GM23338 (cell line): ENCODE data around the gene ABO. TPM values are rescaled to one million over a fixed set of nuclear protein-coding genes. Genes with fewer than 3 reads are reported as not detected.

Experiments used
- ATAC-seq: fragments of 200-7000 bp; cut with Tn5 transposase; 3 replicates; pipeline ENCODE4 v1.9.1; 2020
- DNase-seq: peaks from one replicate; pipeline ENCODE4 v3.0.0-alpha.2; 2015; ENCODE audit warnings: low spot score
- H2AFZ ChIP-seq: fragments of 200-600 bp; sonication (generic); 2 replicates; pipeline ENCODE4 v1.8.0; 2016; ENCODE audit warnings: antibody characterized with exemption, mild to moderate bottlenecking, moderate library complexity
- H3F3A ChIP-seq: fragments of 200-600 bp; sonication (generic); replicated peaks from 2 replicates; pipeline ENCODE4 v1.8.0; 2017; ENCODE audit warnings: antibody characterized with exemption, mixed run types, low read depth
- H3K27ac ChIP-seq: fragments of 200-600 bp; sonication (generic); 2 replicates; pipeline ENCODE4 v1.6.1; 2016; ENCODE audit warnings: low read depth
- H3K27me3 ChIP-seq: fragments of 200-600 bp; sonication (generic); 2 replicates; pipeline ENCODE4 v1.8.0; 2016; ENCODE audit warnings: mild to moderate bottlenecking, mixed run types, moderate library complexity; ENCODE audit not compliant: insufficient read depth
- H3K36me3 ChIP-seq: fragments of 200-600 bp; sonication (generic); 2 replicates; pipeline ENCODE4 v1.8.0; 2016; ENCODE audit warnings: mild to moderate bottlenecking; ENCODE audit not compliant: insufficient read depth
- H3K4me1 ChIP-seq: fragments of 200-600 bp; sonication (generic); 2 replicates; pipeline ENCODE4 v1.8.0; 2016; ENCODE audit warnings: mild to moderate bottlenecking, moderate library complexity; ENCODE audit not compliant: insufficient read depth
- H3K4me2 ChIP-seq: fragments of 200-600 bp; sonication (generic); 2 replicates; pipeline ENCODE4 v1.7.1; 2017; ENCODE audit warnings: mixed run types
- H3K4me3 ChIP-seq: fragments of 200-600 bp; sonication (generic); 2 replicates; pipeline ENCODE4 v1.6.1; 2016; ENCODE audit warnings: mixed run types
- H3K79me2 ChIP-seq: fragments of 200-600 bp; sonication (generic); replicated peaks from 2 replicates; pipeline ENCODE4 v1.8.0; 2017; ENCODE audit warnings: mild to moderate bottlenecking; ENCODE audit not compliant: insufficient read depth
- H3K9me2 ChIP-seq: fragments of 200-600 bp; sonication (generic); 2 replicates; pipeline ENCODE4 v1.8.0; 2017; ENCODE audit not compliant: insufficient read depth
- H4K20me1 ChIP-seq: fragments of 200-600 bp; sonication (generic); replicated peaks from 2 replicates; pipeline ENCODE4 v1.8.0; 2017; ENCODE audit warnings: mild to moderate bottlenecking; ENCODE audit not compliant: insufficient read depth
- H3K27ac Mint-ChIP-seq: 2 replicates; pipeline ENCODE4 v1.8.0; 2020; ENCODE audit warnings: inconsistent platforms, mild to moderate bottlenecking, moderate library complexity, mixed read lengths
- H3K27me3 Mint-ChIP-seq: 3 replicates; pipeline ENCODE4 v1.8.0; 2022; ENCODE audit warnings: low read depth, mild to moderate bottlenecking, moderate library complexity, mixed read lengths, inconsistent platforms; ENCODE audit not compliant: insufficient read depth, poor library complexity
- H3K36me3 Mint-ChIP-seq: 3 replicates; pipeline ENCODE4 v1.8.0; 2021; ENCODE audit warnings: low read depth, mild to moderate bottlenecking, inconsistent platforms, moderate library complexity, mixed read lengths
- H3K4me1 Mint-ChIP-seq: 3 replicates; pipeline ENCODE4 v1.8.0; 2020; ENCODE audit warnings: mild to moderate bottlenecking, inconsistent platforms, mixed read lengths
- H3K4me3 Mint-ChIP-seq: 3 replicates; pipeline ENCODE4 v1.8.0; 2021; ENCODE audit warnings: moderate library complexity, mild to moderate bottlenecking, inconsistent platforms, mixed read lengths
- H3K9me3 Mint-ChIP-seq: 3 replicates; pipeline ENCODE4 v1.8.0; 2020; ENCODE audit warnings: moderate library complexity, mild to moderate bottlenecking, inconsistent platforms, mixed read lengths
- CREB1 ChIP-seq: fragments of 250-450 bp; sonication (Bioruptor Pico); IDR thresholded peaks from 2 replicates; pipeline ENCODE4 v1.5.0; 2020; ENCODE audit warnings: low read depth, mild to moderate bottlenecking, moderate library complexity
- ETS1 ChIP-seq: IDR thresholded peaks from 2 replicates; pipeline ENCODE4 v1.6.1; 2016; ENCODE audit warnings: antibody characterized with exemption
- EZH2 ChIP-seq: fragments of 200-600 bp; sonication (generic); IDR thresholded peaks from one replicate; pipeline ENCODE4 v1.8.0; 2017; ENCODE audit warnings: antibody characterized with exemption, mild to moderate bottlenecking, low read depth; ENCODE audit not compliant: unreplicated experiment
- EZH2phosphoT487 ChIP-seq: fragments of 200-600 bp; sonication (generic); IDR thresholded peaks from one replicate; pipeline ENCODE4 v1.8.1; 2018; ENCODE audit warnings: antibody characterized with exemption; ENCODE audit not compliant: unreplicated experiment
- JUNB ChIP-seq: IDR thresholded peaks from one replicate; pipeline ENCODE4 v1.6.1; 2016; ENCODE audit warnings: antibody characterized with exemption; ENCODE audit not compliant: unreplicated experiment
- NANOG ChIP-seq: IDR thresholded peaks from 2 replicates; pipeline ENCODE4 v1.6.1; 2016; ENCODE audit warnings: antibody characterized with exemption, borderline replicate concordance
- ZNF331 ChIP-seq: fragments of 250-450 bp; sonication (Bioruptor Pico); IDR thresholded peaks from 2 replicates; pipeline ENCODE4 v1.5.0; 2020; ENCODE audit warnings: low read depth, mild to moderate bottlenecking, moderate library complexity
- polyA plus RNA-seq: library from polyadenylated mRNA; unstranded; fragments of >200 nt; fragmentation: Nextera tagmentation; extraction: Ambion mirVana; gene quantifications from 2 replicates; pipeline ENCODE4 v1.2.1, GENCODE V29; 2016
- total RNA-seq: library from RNA; depleted of rRNA; stranded (reverse); fragments of >200 nt; shearing (Covaris generic); gene quantifications from 2 replicates; pipeline ENCODE4 v1.2.3, GENCODE V29; 2014
- TF ChIP-seq, protein P1 (sequence below): IDR thresholded peaks from one replicate; pipeline ENCODE4 v1.6.1; 2018; ENCODE audit warnings: antibody characterized with exemption; ENCODE audit not compliant: unreplicated experiment

Gene ABO
- total and polyA plus RNA-seq, 2 experiments from 2014 or later: 0.28 to 0.34 TPM

GRCh38 chr9:133261103-133261752, 13.8 kb downstream of the ABO start:
- H3K27ac ChIP-seq: no peak overlapping the region
- Mint-ChIP-seq H3K27me3 (peaks cover 12% of the 10 kb centered on the region), H3K36me3 (no peaks in the 10 kb centered on the region), H3K27ac (no peak overlapping the region), H3K4me1 (peaks cover 8% of the 10 kb centered on the region), H3K9me3 (no peaks in the 10 kb centered on the region), H3K4me3 (no peak overlapping the region)
- DNase-seq: no peak
- TF ChIP-seq ETS1: no peak
- no peak for TF ChIP-seq EZH2phosphoT487
- TF ChIP-seq, protein P1, sequence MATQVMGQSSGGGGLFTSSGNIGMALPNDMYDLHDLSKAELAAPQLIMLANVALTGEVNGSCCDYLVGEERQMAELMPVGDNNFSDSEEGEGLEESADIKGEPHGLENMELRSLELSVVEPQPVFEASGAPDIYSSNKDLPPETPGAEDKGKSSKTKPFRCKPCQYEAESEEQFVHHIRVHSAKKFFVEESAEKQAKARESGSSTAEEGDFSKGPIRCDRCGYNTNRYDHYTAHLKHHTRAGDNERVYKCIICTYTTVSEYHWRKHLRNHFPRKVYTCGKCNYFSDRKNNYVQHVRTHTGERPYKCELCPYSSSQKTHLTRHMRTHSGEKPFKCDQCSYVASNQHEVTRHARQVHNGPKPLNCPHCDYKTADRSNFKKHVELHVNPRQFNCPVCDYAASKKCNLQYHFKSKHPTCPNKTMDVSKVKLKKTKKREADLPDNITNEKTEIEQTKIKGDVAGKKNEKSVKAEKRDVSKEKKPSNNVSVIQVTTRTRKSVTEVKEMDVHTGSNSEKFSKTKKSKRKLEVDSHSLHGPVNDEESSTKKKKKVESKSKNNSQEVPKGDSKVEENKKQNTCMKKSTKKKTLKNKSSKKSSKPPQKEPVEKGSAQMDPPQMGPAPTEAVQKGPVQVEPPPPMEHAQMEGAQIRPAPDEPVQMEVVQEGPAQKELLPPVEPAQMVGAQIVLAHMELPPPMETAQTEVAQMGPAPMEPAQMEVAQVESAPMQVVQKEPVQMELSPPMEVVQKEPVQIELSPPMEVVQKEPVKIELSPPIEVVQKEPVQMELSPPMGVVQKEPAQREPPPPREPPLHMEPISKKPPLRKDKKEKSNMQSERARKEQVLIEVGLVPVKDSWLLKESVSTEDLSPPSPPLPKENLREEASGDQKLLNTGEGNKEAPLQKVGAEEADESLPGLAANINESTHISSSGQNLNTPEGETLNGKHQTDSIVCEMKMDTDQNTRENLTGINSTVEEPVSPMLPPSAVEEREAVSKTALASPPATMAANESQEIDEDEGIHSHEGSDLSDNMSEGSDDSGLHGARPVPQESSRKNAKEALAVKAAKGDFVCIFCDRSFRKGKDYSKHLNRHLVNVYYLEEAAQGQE: no peak
- no peaks in the 10 kb centered on the region for H4K20me1 ChIP-seq
- H3K9me2 ChIP-seq: no peaks in the 10 kb centered on the region
- no peaks in the 10 kb centered on the region for H3K79me2 ChIP-seq
- H3K4me1 ChIP-seq: no peaks in the 10 kb centered on the region; the same call in 1 of the 2 replicates
- no peak overlapping the region for H3K4me3 ChIP-seq
- H3K36me3 ChIP-seq: no peaks in the 10 kb centered on the region
- no peak for ATAC-seq
- no peak overlapping the region for H2AFZ ChIP-seq
- no peaks in the 10 kb centered on the region for H3K27me3 ChIP-seq
- H3F3A ChIP-seq: no peaks in the 10 kb centered on the region
- H3K4me2 ChIP-seq: no peak overlapping the region

- Histone ChIP-seq H3K4me2 (no peak overlapping the region), H2AFZ (no peak overlapping the region), H3K9me2 (no peaks in the 10 kb centered on the region), H4K20me1 (no peaks in the 10 kb centered on the region), H3K79me2 (no peaks in the 10 kb centered on the region), H3K27ac (no peak overlapping the region), H3F3A (no peaks in the 10 kb centered on the region), H3K4me1 (no peaks in the 10 kb centered on the region; the same call in 1 of the 2 replicates), H3K27me3 (no peaks in the 10 kb centered on the region), H3K4me3 (no peak overlapping the region), H3K36me3 (no peaks in the 10 kb centered on the region)
- Mint-ChIP-seq H3K4me1 (peaks cover 8% of the 10 kb centered on the region), H3K36me3 (no peaks in the 10 kb centered on the region), H3K4me3 (no peak overlapping the region), H3K27me3 (peaks cover 12% of the 10 kb centered on the region), H3K27ac (no peak overlapping the region), H3K9me3 (no peaks in the 10 kb centered on the region)
- DNase-seq (no peak), ATAC-seq (no peak)
- TF ChIP-seq, protein P1: no peak
- no peak for TF ChIP-seq ETS1
- TF ChIP-seq ZNF331: no peak
- TF ChIP-seq EZH2phosphoT487: no peak
- no peak for TF ChIP-seq NANOG
- TF ChIP-seq EZH2: no peak
- no peak for TF ChIP-seq CREB1
- no peak for TF ChIP-seq JUNB
Measured at GRCh38 chr9:133260334-133261102, 14.5 kb downstream of the ABO start.
